Liver (tissue), 9 donors: Measurements from ENCODE around the gene MYOD1. TPM values are rescaled to one million over a fixed set of nuclear protein-coding genes. Genes with fewer than 3 reads are reported as not detected.

ENCODE experiments used
- DNase-seq: peaks from one replicate; pipeline ENCODE4 v3.0.0-alpha.2; 2017; ENCODE audit warnings: low spot score
- H3K27ac ChIP-seq, 2 donors: one replicate each; pipeline ENCODE4 v1.7.0; 2013; ENCODE audit warnings: inconsistent platforms in 2 of 2, low read length in 2 of 2, control low read depth in 1 of 2, low read depth in 1 of 2, mild to moderate bottlenecking in 1 of 2
- H3K27me3 ChIP-seq, 4 donors: one replicate each; pipeline versions ENCODE4 v1.6.1 to v1.7.0; 2013; ENCODE audit warnings: low read length in 3 of 4, inconsistent platforms in 1 of 4, mild to moderate bottlenecking in 1 of 4, moderate library complexity in 1 of 4; ENCODE audit not compliant: control insufficient read depth in 4 of 4, insufficient read depth in 4 of 4
- H3K36me3 ChIP-seq, 4 donors: one replicate each; pipeline versions ENCODE4 v1.6.1 to v1.7.0; 2013; ENCODE audit warnings: low read length in 3 of 4, mild to moderate bottlenecking in 3 of 4, low read depth in 1 of 4, moderate library complexity in 1 of 4; ENCODE audit not compliant: control insufficient read depth in 4 of 4, insufficient read depth in 3 of 4
- H3K4me1 ChIP-seq, 4 donors: one replicate each; pipeline versions ENCODE4 v1.6.1 to v1.7.0; 2013; ENCODE audit warnings: low read length in 3 of 4, mild to moderate bottlenecking in 3 of 4, moderate library complexity in 1 of 4; ENCODE audit not compliant: control insufficient read depth in 4 of 4, insufficient read depth in 4 of 4
- H3K4me3 ChIP-seq, 3 donors: one replicate each; pipeline versions ENCODE4 v1.6.1 to v1.7.0; 2013; ENCODE audit warnings: low read length in 3 of 3, control low read depth in 1 of 3, low read depth in 1 of 3, mild to moderate bottlenecking in 1 of 3
- H3K9ac ChIP-seq, 2 donors: one replicate each; pipeline ENCODE4 v1.7.0; 2013; ENCODE audit warnings: low read length in 2 of 2, mild to moderate bottlenecking in 2 of 2, moderate library complexity in 2 of 2, control low read depth in 1 of 2, low read depth in 1 of 2
- H3K9me3 ChIP-seq, 4 donors: one replicate each; pipeline versions ENCODE4 v1.6.1 to v1.7.0; 2013; ENCODE audit warnings: low read length in 3 of 4; ENCODE audit not compliant: control insufficient read depth in 4 of 4
- EGR1 ChIP-seq, 2 donors: IDR thresholded peaks; 2 replicates each; pipeline ENCODE4 v1.6.1; 2016 to 2018; ENCODE audit warnings: antibody characterized with exemption in 2 of 2, low read depth in 2 of 2
- FOXA1 ChIP-seq: IDR thresholded peaks from 2 replicates; pipeline ENCODE4 v1.6.1; 2016; ENCODE audit warnings: antibody characterized with exemption
- FOXA2 ChIP-seq: IDR thresholded peaks from 2 replicates; pipeline ENCODE4 v1.6.1; 2016; ENCODE audit warnings: antibody characterized with exemption
- JUND ChIP-seq, 2 donors: IDR thresholded peaks; 2 replicates each; pipeline ENCODE4 v1.6.1; 2016; ENCODE audit warnings: antibody characterized with exemption in 2 of 2
- NR2F2 ChIP-seq: IDR thresholded peaks from 2 replicates; pipeline ENCODE4 v1.6.1; 2016; ENCODE audit warnings: antibody characterized with exemption
- RAD21 ChIP-seq, 2 donors: IDR thresholded peaks; 2 replicates each; pipeline ENCODE4 v1.6.1; 2016; ENCODE audit warnings: antibody characterized with exemption in 2 of 2, mild to moderate bottlenecking in 2 of 2
- RXRA ChIP-seq, 2 donors: IDR thresholded peaks; 2 replicates each; pipeline ENCODE4 v1.6.1; 2017 to 2018; ENCODE audit warnings: antibody characterized with exemption in 2 of 2, mild to moderate bottlenecking in 1 of 2
- SP1 ChIP-seq: IDR thresholded peaks from 2 replicates; pipeline ENCODE4 v1.6.1; 2018; ENCODE audit warnings: antibody characterized with exemption, mild to moderate bottlenecking
- WGBS: extraction: QIAGEN DNeasy Blood & Tissue Kit; methylation state at CpG from one replicate; pipeline ENCODE4 v1.1.7; 2013; 5-methylcytosine and 5-hydroxymethylcytosine counted together
- polyA plus RNA-seq, 2 donors: library from polyadenylated mRNA; stranded (reverse) in 1 of 2; unstranded in 1 of 2; fragments of 200-250 nt in 1 of 2; fragments of >200 nt in 1 of 2; fragmentation: Nextera tagmentation in 1 of 2; extraction: Ambion mirVana in 1 of 2; gene quantifications; one replicate each; pipeline versions ENCODE4 v1.2.1 to v1.2.3, GENCODE V29; 2013 to 2015
- total RNA-seq, 2 donors: library from RNA; depleted of rRNA; stranded (reverse); fragments of >200 nt; gene quantifications; one replicate each; pipeline ENCODE4 v1.2.3, GENCODE V29; 2014
- TF ChIP-seq, protein P1 (sequence below): fragments of 150-350 bp; IDR thresholded peaks from 2 replicates; pipeline ENCODE4 v1.5.1; 2017; ENCODE audit warnings: improper control_type of control experiment, low read depth, low read length; ENCODE audit not compliant: missing input control
- TF ChIP-seq, protein P2 (sequence below): IDR thresholded peaks from 2 replicates; pipeline ENCODE4 v1.6.1; 2016; ENCODE audit warnings: antibody characterized with exemption
- TF ChIP-seq, protein P3 (sequence below): IDR thresholded peaks from 2 replicates; pipeline ENCODE4 v1.6.1; 2016; ENCODE audit warnings: antibody characterized with exemption
- donor health status: healthy.
- donor health status: healthy.
- donor health status: healthy.
- donor health status: healthy.
- donor health status: healthy.

MYOD1 gene
- total and polyA plus RNA-seq, 4 donors = not detected

DNA sequence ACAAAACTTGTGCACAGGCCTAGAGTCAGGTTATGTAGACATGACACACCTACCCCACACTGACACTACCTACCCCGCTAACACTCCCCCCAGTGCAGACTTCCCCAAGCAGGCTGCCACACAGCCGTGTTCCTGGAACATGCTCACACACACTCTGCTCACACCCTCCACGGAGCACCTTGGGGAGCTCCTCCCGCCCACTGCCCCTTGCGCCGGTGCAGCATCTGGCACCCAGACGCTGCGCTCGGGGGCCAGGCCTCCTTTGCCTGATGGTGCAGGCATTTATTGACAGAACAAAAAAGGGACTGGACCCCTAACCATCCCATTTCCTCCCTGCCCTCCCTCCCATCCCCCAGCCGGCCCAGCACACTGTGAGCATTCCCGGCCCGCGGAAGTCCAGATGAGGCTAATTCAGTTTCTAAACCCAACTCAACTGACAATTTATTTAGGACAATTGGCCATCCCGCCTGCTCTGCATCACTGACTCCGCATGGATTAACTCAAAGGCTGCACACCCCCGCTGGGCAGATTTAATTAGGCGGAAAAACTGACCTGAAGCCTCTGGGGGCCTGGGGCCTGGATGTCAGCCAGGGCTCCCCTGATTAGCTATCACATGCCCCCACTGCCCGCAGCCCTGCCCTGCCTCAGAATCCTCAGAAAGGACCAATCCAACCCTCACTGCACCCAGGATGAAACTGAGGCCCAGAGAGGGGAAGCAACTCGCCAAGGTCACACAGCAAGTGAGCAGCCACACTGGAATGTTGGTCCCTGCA is 45.3 kb downstream of the MYOD1 start:
- Histone ChIP-seq H3K36me3 (no peaks in the 10 kb centered on the region), H3K27ac (no peak overlapping the region), H3K4me3 (no peak overlapping the region), H3K27me3 (no peaks in the 10 kb centered on the region), H3K4me1 (peaks cover 0 to 5% (median under 1%) of the 10 kb centered on the region in 4 donors), H3K9ac (no peak overlapping the region), H3K9me3 (no peaks in the 10 kb centered on the region)
- no peak for DNase-seq
- 89% methylated on average over 19 of the region's 19 CpGs for WGBS
- TF ChIP-seq, protein P1, sequence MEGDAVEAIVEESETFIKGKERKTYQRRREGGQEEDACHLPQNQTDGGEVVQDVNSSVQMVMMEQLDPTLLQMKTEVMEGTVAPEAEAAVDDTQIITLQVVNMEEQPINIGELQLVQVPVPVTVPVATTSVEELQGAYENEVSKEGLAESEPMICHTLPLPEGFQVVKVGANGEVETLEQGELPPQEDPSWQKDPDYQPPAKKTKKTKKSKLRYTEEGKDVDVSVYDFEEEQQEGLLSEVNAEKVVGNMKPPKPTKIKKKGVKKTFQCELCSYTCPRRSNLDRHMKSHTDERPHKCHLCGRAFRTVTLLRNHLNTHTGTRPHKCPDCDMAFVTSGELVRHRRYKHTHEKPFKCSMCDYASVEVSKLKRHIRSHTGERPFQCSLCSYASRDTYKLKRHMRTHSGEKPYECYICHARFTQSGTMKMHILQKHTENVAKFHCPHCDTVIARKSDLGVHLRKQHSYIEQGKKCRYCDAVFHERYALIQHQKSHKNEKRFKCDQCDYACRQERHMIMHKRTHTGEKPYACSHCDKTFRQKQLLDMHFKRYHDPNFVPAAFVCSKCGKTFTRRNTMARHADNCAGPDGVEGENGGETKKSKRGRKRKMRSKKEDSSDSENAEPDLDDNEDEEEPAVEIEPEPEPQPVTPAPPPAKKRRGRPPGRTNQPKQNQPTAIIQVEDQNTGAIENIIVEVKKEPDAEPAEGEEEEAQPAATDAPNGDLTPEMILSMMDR = no peak
- TF ChIP-seq FOXA1 = no peak
- no peak for TF ChIP-seq RXRA (IDR thresholded peaks at IDR 0.05)
- TF ChIP-seq RAD21 (IDR thresholded peaks at IDR 0.05) = no peak
- TF ChIP-seq, protein P2, sequence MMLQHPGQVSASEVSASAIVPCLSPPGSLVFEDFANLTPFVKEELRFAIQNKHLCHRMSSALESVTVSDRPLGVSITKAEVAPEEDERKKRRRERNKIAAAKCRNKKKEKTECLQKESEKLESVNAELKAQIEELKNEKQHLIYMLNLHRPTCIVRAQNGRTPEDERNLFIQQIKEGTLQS = no peak

DNA sequence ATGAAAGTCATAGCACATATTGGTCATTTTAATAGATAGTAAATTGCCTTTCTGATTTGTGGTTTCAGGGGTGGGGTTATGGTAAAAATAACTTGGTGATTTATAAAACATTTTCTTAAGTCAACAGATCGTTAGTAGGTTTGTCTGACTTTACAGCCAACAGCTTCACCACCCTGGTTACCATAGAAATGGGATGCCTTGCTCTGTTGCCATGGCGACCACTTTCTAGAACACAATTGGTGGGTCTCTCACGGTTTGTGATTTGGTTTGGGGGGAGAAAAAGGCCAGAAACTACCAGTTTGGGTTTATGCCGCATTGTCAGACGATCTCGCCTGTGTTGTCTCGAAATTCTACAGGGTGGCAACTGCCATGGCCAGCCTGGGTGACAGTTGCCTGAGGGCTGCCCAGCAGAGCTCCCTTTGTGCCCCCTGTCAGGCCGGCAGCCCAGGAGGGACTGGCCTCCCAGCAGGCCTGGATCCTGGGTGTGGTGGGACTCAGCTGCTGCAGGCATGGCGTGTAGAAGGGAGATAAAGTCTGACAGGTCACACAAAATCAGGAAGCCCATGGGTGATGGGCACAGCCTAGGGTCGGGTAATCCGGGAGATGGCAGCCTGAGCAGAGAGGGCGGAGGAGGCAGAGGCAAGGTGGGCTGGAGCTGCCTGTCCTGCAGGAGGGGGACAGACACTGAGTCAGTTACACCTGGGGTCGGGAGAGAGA is 46.1 kb downstream of the MYOD1 start:
- Histone ChIP-seq H3K9me3 (no peaks in the 10 kb centered on the region), H3K4me3 (no peak overlapping the region), H3K36me3 (no peaks in the 10 kb centered on the region), H3K27me3 (no peaks in the 10 kb centered on the region), H3K27ac (no peak overlapping the region), H3K9ac (no peak overlapping the region), H3K4me1 (peaks cover 2 to 12% (median 9%) of the 10 kb centered on the region in 4 donors)
- 87% methylated on average over 13 of the region's 13 CpGs for WGBS
- TF ChIP-seq, protein P1 = no peak
- TF ChIP-seq JUND (IDR thresholded peaks at IDR 0.05) = no peak
- no peak for TF ChIP-seq NR2F2
- TF ChIP-seq, protein P2 = no peak
- TF ChIP-seq EGR1 (IDR thresholded peaks at IDR 0.05; ENCODE audit: low read depth in 2 of 2) = no peak
- no peak for TF ChIP-seq SP1
- TF ChIP-seq, protein P3, sequence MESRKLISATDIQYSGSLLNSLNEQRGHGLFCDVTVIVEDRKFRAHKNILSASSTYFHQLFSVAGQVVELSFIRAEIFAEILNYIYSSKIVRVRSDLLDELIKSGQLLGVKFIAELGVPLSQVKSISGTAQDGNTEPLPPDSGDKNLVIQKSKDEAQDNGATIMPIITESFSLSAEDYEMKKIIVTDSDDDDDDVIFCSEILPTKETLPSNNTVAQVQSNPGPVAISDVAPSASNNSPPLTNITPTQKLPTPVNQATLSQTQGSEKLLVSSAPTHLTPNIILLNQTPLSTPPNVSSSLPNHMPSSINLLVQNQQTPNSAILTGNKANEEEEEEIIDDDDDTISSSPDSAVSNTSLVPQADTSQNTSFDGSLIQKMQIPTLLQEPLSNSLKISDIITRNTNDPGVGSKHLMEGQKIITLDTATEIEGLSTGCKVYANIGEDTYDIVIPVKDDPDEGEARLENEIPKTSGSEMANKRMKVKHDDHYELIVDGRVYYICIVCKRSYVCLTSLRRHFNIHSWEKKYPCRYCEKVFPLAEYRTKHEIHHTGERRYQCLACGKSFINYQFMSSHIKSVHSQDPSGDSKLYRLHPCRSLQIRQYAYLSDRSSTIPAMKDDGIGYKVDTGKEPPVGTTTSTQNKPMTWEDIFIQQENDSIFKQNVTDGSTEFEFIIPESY = no peak
- TF ChIP-seq FOXA2 = no peak
- DNase-seq = no peak
